Skeletal muscle satellite cell (primary cell): ENCODE results near the gene SLC27A3.

Experiments
- H3K27me3 ChIP-seq: 2 replicates; pipeline ENCODE4 v1.7.0; 2013; ENCODE audit warnings: low read length; ENCODE audit not compliant: control insufficient read depth, insufficient read depth
- H3K36me3 ChIP-seq: 2 replicates; pipeline ENCODE4 v1.7.0; 2013; ENCODE audit warnings: mild to moderate bottlenecking, control low read depth, low read length; ENCODE audit not compliant: insufficient read depth
- H3K4me1 ChIP-seq: 2 replicates; pipeline ENCODE4 v1.7.0; 2013; ENCODE audit warnings: low read length; ENCODE audit not compliant: control insufficient read depth, insufficient read depth
- H3K4me2 ChIP-seq: 2 replicates; pipeline ENCODE4 v1.7.0; 2013; ENCODE audit warnings: mild to moderate bottlenecking, low read length
- H3K4me3 ChIP-seq: 2 replicates; pipeline ENCODE4 v1.7.0; 2013; ENCODE audit warnings: low read length
- H3K9ac ChIP-seq: 2 replicates; pipeline ENCODE4 v1.7.0; 2013; ENCODE audit warnings: mild to moderate bottlenecking, low read depth, low read length, moderate library complexity
- H3K9me3 ChIP-seq: replicated peaks from 2 replicates; pipeline ENCODE4 v1.7.0; 2013; ENCODE audit warnings: mild to moderate bottlenecking, control low read depth, low read length

Gene SLC27A3

GRCh38 chr1:153767519-153767918, 7.7 kb upstream of the SLC27A3 start:
- H3K9ac ChIP-seq = no peak overlapping the region
- H3K36me3 ChIP-seq = peaks cover 74% of the 10 kb centered on the region
- H3K4me1 ChIP-seq = no peaks in the 10 kb centered on the region
- H3K4me3 ChIP-seq = no peak overlapping the region
- H3K4me2 ChIP-seq = no peak overlapping the region
- no peaks in the 10 kb centered on the region for H3K27me3 ChIP-seq
- no peaks in the 10 kb centered on the region for H3K9me3 ChIP-seq

- H3K4me2 ChIP-seq = no peak overlapping the region
- no peak overlapping the region for H3K9ac ChIP-seq
- H3K36me3 ChIP-seq = peaks cover 72% of the 10 kb centered on the region
- no peaks in the 10 kb centered on the region for H3K9me3 ChIP-seq
- H3K27me3 ChIP-seq = no peaks in the 10 kb centered on the region
- H3K4me3 ChIP-seq = no peak overlapping the region
- H3K4me1 ChIP-seq = peaks cover 4% of the 10 kb centered on the region
Observed at GRCh38 chr1:153768316-153769181, 6.7 kb upstream of the SLC27A3 start.

GRCh38 chr1:153769221-153769620, 6.0 kb upstream of the SLC27A3 start:
- Histone ChIP-seq H3K36me3 (peaks cover 66% of the 10 kb centered on the region), H3K4me1 (peaks cover 6% of the 10 kb centered on the region), H3K9me3 (no peaks in the 10 kb centered on the region), H3K9ac (no peak overlapping the region), H3K4me2 (no peak overlapping the region), H3K27me3 (no peaks in the 10 kb centered on the region), H3K4me3 (no peak overlapping the region)

GRCh38 chr1:153770797-153771196, 4.4 kb upstream of the SLC27A3 start:
- Histone ChIP-seq H3K4me1 (peaks cover 17% of the 10 kb centered on the region), H3K4me2 (no peak overlapping the region), H3K4me3 (no peak overlapping the region), H3K9ac (no peak overlapping the region), H3K36me3 (peaks cover 58% of the 10 kb centered on the region), H3K27me3 (no peaks in the 10 kb centered on the region), H3K9me3 (no peaks in the 10 kb centered on the region)

- Histone ChIP-seq H3K9me3 (no peaks in the 10 kb centered on the region), H3K36me3 (peaks cover 58% of the 10 kb centered on the region), H3K4me1 (peaks cover 21% of the 10 kb centered on the region), H3K27me3 (no peaks in the 10 kb centered on the region), H3K4me3 (no peak overlapping the region), H3K4me2 (no peak overlapping the region), H3K9ac (no peak overlapping the region)
Observed at GRCh38 chr1:153771261-153771660, 3.9 kb upstream of the SLC27A3 start.

- no peaks in the 10 kb centered on the region for H3K27me3 ChIP-seq
- no peaks in the 10 kb centered on the region for H3K9me3 ChIP-seq
- no peak overlapping the region for H3K4me3 ChIP-seq
- H3K4me1 ChIP-seq = peaks cover 25% of the 10 kb centered on the region
- H3K4me2 ChIP-seq = no peak overlapping the region
- peaks cover 52% of the 10 kb centered on the region for H3K36me3 ChIP-seq
- H3K9ac ChIP-seq = no peak overlapping the region
Observed at GRCh38 chr1:153771841-153772593, 3.2 kb upstream of the SLC27A3 start.

GRCh38 chr1:153773096-153773921, 1.9 kb upstream of the SLC27A3 start:
- H3K9ac ChIP-seq = no peak overlapping the region
- no peaks in the 10 kb centered on the region for H3K9me3 ChIP-seq
- no peak overlapping the region for H3K4me2 ChIP-seq
- H3K4me1 ChIP-seq = peaks cover 34% of the 10 kb centered on the region
- peaks cover 40% of the 10 kb centered on the region for H3K36me3 ChIP-seq
- no peak overlapping the region for H3K4me3 ChIP-seq
- no peaks in the 10 kb centered on the region for H3K27me3 ChIP-seq

GRCh38 chr1:153774026-153774595, 1.1 kb upstream of the SLC27A3 start:
- H3K4me2 ChIP-seq = no peak overlapping the region
- peaks cover 32% of the 10 kb centered on the region for H3K36me3 ChIP-seq
- H3K4me3 ChIP-seq = no peak overlapping the region
- no peaks in the 10 kb centered on the region for H3K27me3 ChIP-seq
- H3K9ac ChIP-seq = no peak overlapping the region
- H3K9me3 ChIP-seq = no peaks in the 10 kb centered on the region
- H3K4me1 ChIP-seq = peaks cover 34% of the 10 kb centered on the region

- Histone ChIP-seq H3K27me3 (no peaks in the 10 kb centered on the region), H3K4me2 (peak overlapping the region; percentile 97), H3K9me3 (no peaks in the 10 kb centered on the region), H3K9ac (peak overlapping the region; percentile 63), H3K36me3 (peaks cover 20% of the 10 kb centered on the region), H3K4me1 (peaks cover 34% of the 10 kb centered on the region), H3K4me3 (peak overlapping the region; percentile 76)
Observed at GRCh38 chr1:153775458-153776327, 486 bp downstream of the SLC27A3 start.

GRCh38 chr1:153776352-153776751, 1.1 kb downstream of the SLC27A3 start:
- H3K9me3 ChIP-seq = no peaks in the 10 kb centered on the region
- H3K36me3 ChIP-seq = peaks cover 15% of the 10 kb centered on the region
- H3K4me3 ChIP-seq = peak overlapping the region; percentile 76
- no peak overlapping the region for H3K9ac ChIP-seq
- peaks cover 34% of the 10 kb centered on the region for H3K4me1 ChIP-seq
- H3K27me3 ChIP-seq = no peaks in the 10 kb centered on the region
- H3K4me2 ChIP-seq = peak overlapping the region; percentile 97
